Vagina (tissue), 2 donors: ENCODE results near the gene VSIG10L. TPM values are rescaled to one million over a fixed set of nuclear protein-coding genes. Genes with fewer than 3 reads are reported as not detected.

ENCODE experiments used
- DNase-seq, 2 donors: peaks; one replicate each; pipeline ENCODE4 v3.0.0-alpha.2; 2017; ENCODE audit errors: extremely low spot score in 2 of 2
- H3K27ac ChIP-seq: fragments of 200-600 bp; sonication (generic); one replicate; pipeline ENCODE4 v1.5.1; 2019
- H3K27me3 ChIP-seq: fragments of 200-600 bp; sonication (generic); one replicate; pipeline ENCODE4 v1.5.1; 2019
- H3K36me3 ChIP-seq, 2 donors: fragments of 200-600 bp; sonication (generic); one replicate each; pipeline ENCODE4 v1.5.1; 2017 to 2019
- H3K4me1 ChIP-seq: fragments of 200-600 bp; sonication (generic); one replicate; pipeline ENCODE4 v1.5.1; 2019
- H3K4me3 ChIP-seq, 2 donors: fragments of 200-600 bp; sonication (generic); 1 replicate in 1 of 2; 2 replicates in 1 of 2; pipeline ENCODE4 v1.5.1; 2016 to 2019
- H3K9me3 ChIP-seq: fragments of 200-600 bp; sonication (generic); one replicate; pipeline ENCODE4 v1.5.1; 2019
- POLR2A ChIP-seq, 2 donors: fragments of 450-650 bp; IDR thresholded peaks; one replicate each; pipeline ENCODE4 v1.6.1; 2017; ENCODE audit warnings: antibody characterized with exemption in 2 of 2, mild to moderate bottlenecking in 2 of 2, moderate library complexity in 2 of 2
- POLR2AphosphoS5 ChIP-seq, 2 donors: sonication (generic); formaldehyde crosslinking; IDR thresholded peaks; one replicate each; pipeline ENCODE4 v1.9.0; 2017; ENCODE audit warnings: antibody characterized with exemption in 2 of 2, mild to moderate bottlenecking in 2 of 2, low read depth in 1 of 2; ENCODE audit not compliant: insufficient read depth in 1 of 2
- intact Hi-C: fragments of 100-400 bp; cut with DNase I; formaldehyde crosslinking; loops from one replicate; pipeline ENCODE4 v1.15.1; 2023
- total RNA-seq: library from RNA; depleted of rRNA; stranded (reverse); fragments of >200 nt; gene quantifications from one replicate; pipeline ENCODE4 v1.2.3, GENCODE V29; 2016
- TF ChIP-seq, protein P1 (sequence below), 3 experiments: fragments of 450-650 bp in 2 of 3; fragments of 200-600 bp in 1 of 3; sonication (generic) in 1 of 3; IDR thresholded peaks; one replicate each; pipeline ENCODE4 v1.5.1; 2017 to 2019; ENCODE audit warnings: antibody characterized with exemption in 3 of 3, mild to moderate bottlenecking in 2 of 3, moderate library complexity in 2 of 3

VSIG10L gene
- total RNA-seq, 1 donor from 2014 or later: 20.1 TPM

DNA sequence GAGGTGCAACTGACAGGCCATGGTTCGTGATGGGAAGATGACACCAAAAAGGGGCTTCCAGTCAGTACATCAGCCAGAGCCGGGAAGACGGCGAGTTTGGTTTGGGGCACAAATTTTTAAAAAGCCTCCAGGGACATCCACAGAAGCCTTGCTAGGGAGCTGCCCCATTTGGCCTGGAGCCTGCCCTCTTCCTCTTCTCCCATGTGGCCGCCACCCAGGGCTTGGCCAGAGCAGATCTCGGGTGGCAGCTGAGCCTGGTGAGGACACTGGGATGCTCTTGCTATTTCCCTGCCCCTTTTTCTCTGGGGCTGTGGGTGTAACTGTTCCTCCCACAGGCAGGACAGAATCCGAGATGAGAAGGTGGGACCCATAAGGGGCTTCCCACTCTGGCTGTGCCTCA, 16.0 kb upstream of the VSIG10L start:
- intact Hi-C loops: no loop called here
- TF ChIP-seq, protein P1, sequence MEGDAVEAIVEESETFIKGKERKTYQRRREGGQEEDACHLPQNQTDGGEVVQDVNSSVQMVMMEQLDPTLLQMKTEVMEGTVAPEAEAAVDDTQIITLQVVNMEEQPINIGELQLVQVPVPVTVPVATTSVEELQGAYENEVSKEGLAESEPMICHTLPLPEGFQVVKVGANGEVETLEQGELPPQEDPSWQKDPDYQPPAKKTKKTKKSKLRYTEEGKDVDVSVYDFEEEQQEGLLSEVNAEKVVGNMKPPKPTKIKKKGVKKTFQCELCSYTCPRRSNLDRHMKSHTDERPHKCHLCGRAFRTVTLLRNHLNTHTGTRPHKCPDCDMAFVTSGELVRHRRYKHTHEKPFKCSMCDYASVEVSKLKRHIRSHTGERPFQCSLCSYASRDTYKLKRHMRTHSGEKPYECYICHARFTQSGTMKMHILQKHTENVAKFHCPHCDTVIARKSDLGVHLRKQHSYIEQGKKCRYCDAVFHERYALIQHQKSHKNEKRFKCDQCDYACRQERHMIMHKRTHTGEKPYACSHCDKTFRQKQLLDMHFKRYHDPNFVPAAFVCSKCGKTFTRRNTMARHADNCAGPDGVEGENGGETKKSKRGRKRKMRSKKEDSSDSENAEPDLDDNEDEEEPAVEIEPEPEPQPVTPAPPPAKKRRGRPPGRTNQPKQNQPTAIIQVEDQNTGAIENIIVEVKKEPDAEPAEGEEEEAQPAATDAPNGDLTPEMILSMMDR (IDR thresholded peaks at IDR 0.05): no peak
- no peak for TF ChIP-seq POLR2AphosphoS5 (IDR thresholded peaks at IDR 0.05; ENCODE audit: insufficient read depth in 1 of 2, low read depth in 1 of 2)
- TF ChIP-seq POLR2A (IDR thresholded peaks at IDR 0.05): no peak
- Histone ChIP-seq H3K9me3 (no peaks in the 10 kb centered on the region), H3K4me3 (no peak overlapping the region), H3K27ac (no peak overlapping the region), H3K27me3 (no peaks in the 10 kb centered on the region), H3K4me1 (peaks cover 30% of the 10 kb centered on the region), H3K36me3 (no peaks in the 10 kb centered on the region)
- no peak for DNase-seq

DNA sequence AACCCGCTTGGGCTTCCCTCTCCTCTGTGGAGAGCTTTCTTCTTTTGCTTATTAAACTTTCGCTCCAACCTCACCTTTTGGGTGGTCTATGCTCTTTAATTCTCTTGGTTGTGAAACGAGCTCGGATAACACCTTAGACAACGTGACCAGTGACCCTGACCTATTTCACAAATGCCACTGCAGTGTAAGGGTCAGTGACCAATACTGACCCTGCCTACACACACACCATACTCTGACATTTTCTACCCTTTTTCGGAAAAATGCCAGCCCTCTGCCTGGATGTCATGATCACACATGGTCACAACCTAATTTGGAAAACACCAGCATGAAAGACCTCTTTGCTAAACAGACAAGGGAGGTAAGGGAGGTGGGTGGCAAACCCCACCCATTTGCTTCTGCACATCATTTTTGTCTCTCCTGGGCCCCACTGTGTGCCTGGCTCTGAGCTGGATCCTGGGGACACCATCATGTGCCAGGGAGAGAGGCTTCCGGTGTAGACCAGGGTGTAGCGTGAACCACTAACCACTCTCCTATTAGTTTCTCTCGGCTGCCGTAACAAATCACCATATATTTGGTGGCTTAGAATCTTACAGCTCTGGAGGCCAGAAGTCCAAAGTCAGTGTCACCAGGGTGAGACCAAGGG, 14.3 kb upstream of the VSIG10L start:
- peaks cover 22% of the 10 kb centered on the region for H3K4me1 ChIP-seq

DNA sequence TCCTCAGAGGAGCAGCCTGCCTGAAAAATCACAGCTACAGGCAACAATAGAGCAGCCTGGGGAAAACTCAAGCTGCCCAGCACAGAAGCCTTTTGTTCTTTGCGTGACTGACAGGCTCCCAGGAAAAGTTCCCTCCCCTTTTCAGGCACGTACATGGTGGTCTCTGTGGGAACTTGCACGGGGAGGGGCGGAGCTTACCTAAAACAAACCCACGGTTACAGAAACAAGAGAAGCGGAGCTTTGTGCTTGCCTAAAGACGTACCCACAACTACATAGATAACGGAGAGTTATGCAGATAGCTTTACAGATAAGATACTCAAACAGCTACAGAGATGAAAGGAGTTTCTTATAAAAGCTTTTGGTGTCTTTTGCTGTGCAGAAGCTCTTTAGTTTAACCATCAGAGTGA, 12.8 kb upstream of the VSIG10L start:
- Histone ChIP-seq H3K4me1 (peaks cover 18% of the 10 kb centered on the region), H3K27ac (no peak overlapping the region), H3K4me3 (no peak overlapping the region), H3K36me3 (no peaks in the 10 kb centered on the region), H3K9me3 (no peaks in the 10 kb centered on the region), H3K27me3 (no peaks in the 10 kb centered on the region)
- TF ChIP-seq POLR2AphosphoS5 (IDR thresholded peaks at IDR 0.05; ENCODE audit: insufficient read depth in 1 of 2, low read depth in 1 of 2): no peak
- TF ChIP-seq, protein P1 (IDR thresholded peaks at IDR 0.05): no peak
- no peak for TF ChIP-seq POLR2A (IDR thresholded peaks at IDR 0.05)
- no peak for DNase-seq
- intact Hi-C loops: no loop called here

More for the DNA sequence above, 14.3 kb upstream of the VSIG10L start:
- TF ChIP-seq, protein P1 (IDR thresholded peaks at IDR 0.05): no peak
- TF ChIP-seq POLR2AphosphoS5 (IDR thresholded peaks at IDR 0.05; ENCODE audit: insufficient read depth in 1 of 2, low read depth in 1 of 2) (no peak), POLR2A (IDR thresholded peaks at IDR 0.05) (no peak)
- intact Hi-C loops: no loop called here
- Histone ChIP-seq H3K27me3 (no peaks in the 10 kb centered on the region), H3K36me3 (no peaks in the 10 kb centered on the region), H3K9me3 (no peaks in the 10 kb centered on the region), H3K27ac (no peak overlapping the region), H3K4me3 (no peak overlapping the region)
- no peak for DNase-seq

DNA sequence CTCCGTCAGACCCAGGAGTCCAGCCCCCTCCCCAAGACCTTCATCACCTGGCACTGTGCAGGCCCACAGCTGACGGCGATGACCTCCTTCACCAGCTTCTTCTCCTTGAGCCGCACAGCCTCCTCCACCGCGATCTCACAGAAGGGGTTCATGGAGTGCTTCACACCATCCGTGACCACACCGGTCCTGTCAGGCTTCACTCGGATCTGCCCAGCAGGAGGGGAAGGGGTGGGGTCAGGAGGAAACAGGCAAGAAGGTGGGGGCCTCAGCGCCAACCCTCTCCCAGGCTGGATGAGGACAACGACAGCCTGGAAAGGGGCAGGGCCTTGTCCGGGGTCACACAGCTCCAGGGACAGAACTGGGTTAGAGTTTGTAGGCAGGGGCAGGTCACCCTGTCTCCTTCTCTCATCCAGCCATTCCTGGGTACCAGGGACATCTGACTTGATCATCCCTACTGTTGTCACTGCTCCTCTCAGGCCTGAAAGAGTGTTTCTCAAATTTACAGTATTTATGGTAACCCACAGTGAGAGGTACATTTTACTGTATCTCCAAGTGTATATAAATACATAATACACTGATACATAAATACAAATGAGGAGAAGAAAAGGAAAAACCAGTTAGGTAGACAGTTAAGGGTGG, 12.3 kb upstream of the VSIG10L start:
- no peak overlapping the region for H3K27ac ChIP-seq
- intact Hi-C loops: no loop called here
- TF ChIP-seq POLR2AphosphoS5 (IDR thresholded peaks at IDR 0.05; ENCODE audit: insufficient read depth in 1 of 2, low read depth in 1 of 2): no peak
- no peak for TF ChIP-seq POLR2A (IDR thresholded peaks at IDR 0.05)
- TF ChIP-seq, protein P1 (IDR thresholded peaks at IDR 0.05): no peak
- H3K36me3 ChIP-seq: peaks cover 0 to 4% of the 10 kb centered on the region in 2 donors
- H3K4me1 ChIP-seq: peaks cover 13% of the 10 kb centered on the region
- no peak overlapping the region for H3K4me3 ChIP-seq
- DNase-seq: no peak
- no peaks in the 10 kb centered on the region for H3K27me3 ChIP-seq
- no peaks in the 10 kb centered on the region for H3K9me3 ChIP-seq

DNA sequence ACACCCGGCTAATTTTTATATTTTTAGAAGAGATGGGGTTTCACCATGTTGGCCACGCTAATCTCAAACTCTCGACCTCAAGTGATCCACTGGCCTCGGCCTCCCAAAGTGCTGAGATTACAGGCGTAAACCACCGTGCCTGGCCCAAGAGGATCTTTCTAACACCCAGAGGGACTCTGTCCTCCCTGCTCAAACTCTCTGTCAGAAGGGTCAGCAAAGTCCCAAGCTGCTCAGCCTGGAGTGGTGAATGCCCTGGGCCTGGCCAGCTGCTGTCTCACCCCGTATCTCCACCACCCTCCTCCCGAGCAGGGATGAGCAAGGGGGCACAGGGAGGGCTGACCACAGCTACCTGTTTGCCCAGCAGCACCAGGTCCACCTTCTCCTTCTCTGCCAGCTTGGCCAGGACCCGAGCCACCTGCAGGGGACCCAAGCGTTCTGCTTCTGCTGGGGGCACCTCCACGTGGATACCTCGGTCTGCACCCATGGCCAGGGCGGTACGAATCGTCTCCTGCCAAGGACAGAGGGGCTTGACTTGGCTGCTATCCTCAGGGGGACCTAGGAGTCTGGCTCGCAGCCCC, 10.9 kb upstream of the VSIG10L start:
- Histone ChIP-seq H3K27me3 (no peaks in the 10 kb centered on the region), H3K4me1 (peaks cover 8% of the 10 kb centered on the region), H3K9me3 (no peaks in the 10 kb centered on the region), H3K27ac (no peak overlapping the region), H3K36me3 (peaks cover 0 to 12% of the 10 kb centered on the region in 2 donors), H3K4me3 (no peak overlapping the region)
- DNase-seq: no peak
- intact Hi-C loops: no loop called here
- TF ChIP-seq POLR2AphosphoS5 (IDR thresholded peaks at IDR 0.05; ENCODE audit: insufficient read depth in 1 of 2, low read depth in 1 of 2): no peak
- no peak for TF ChIP-seq POLR2A (IDR thresholded peaks at IDR 0.05)
- TF ChIP-seq, protein P1 (IDR thresholded peaks at IDR 0.05): no peak
